ENCODE data around the gene HS3ST1.

HS3ST1 gene

GRCh38 chr4:11368701-11369115 lies 60.0 kb downstream of the HS3ST1 start:
- H3K27ac ChIP-seq, result no peak overlapping the region
- TF ChIP-seq, protein P1, sequence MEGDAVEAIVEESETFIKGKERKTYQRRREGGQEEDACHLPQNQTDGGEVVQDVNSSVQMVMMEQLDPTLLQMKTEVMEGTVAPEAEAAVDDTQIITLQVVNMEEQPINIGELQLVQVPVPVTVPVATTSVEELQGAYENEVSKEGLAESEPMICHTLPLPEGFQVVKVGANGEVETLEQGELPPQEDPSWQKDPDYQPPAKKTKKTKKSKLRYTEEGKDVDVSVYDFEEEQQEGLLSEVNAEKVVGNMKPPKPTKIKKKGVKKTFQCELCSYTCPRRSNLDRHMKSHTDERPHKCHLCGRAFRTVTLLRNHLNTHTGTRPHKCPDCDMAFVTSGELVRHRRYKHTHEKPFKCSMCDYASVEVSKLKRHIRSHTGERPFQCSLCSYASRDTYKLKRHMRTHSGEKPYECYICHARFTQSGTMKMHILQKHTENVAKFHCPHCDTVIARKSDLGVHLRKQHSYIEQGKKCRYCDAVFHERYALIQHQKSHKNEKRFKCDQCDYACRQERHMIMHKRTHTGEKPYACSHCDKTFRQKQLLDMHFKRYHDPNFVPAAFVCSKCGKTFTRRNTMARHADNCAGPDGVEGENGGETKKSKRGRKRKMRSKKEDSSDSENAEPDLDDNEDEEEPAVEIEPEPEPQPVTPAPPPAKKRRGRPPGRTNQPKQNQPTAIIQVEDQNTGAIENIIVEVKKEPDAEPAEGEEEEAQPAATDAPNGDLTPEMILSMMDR (conservative IDR thresholded peaks at IDR 0.05), result no peak

GRCh38 chr4:11367371-11367770 lies 61.3 kb downstream of the HS3ST1 start:
- TF ChIP-seq, protein P1 (conservative IDR thresholded peaks at IDR 0.05), result no peak
- H3K27ac ChIP-seq, result no peak overlapping the region

DNA sequence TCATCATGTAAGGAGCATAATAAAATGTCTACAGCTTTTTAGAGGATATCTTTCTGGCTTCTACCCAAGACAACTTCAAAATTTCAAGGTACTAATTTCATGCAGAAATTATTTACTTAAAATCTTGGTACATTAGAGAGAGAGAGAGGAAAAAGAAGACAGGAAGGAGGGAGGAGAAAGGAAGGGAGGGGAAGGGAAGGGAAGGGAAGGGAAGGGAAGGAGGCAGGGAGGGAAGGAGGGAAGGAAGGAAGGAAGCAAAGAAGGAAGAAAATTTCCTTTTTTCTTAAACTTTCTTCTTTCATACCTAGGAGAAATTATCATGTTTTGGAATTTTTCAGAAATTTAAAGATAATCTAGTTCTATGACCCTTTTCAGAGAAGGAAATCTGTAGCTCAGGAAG lies 61.8 kb downstream of the HS3ST1 start:
- H3K27ac ChIP-seq, result no peak overlapping the region
- TF ChIP-seq, protein P1 (conservative IDR thresholded peaks at IDR 0.05), result no peak

DNA sequence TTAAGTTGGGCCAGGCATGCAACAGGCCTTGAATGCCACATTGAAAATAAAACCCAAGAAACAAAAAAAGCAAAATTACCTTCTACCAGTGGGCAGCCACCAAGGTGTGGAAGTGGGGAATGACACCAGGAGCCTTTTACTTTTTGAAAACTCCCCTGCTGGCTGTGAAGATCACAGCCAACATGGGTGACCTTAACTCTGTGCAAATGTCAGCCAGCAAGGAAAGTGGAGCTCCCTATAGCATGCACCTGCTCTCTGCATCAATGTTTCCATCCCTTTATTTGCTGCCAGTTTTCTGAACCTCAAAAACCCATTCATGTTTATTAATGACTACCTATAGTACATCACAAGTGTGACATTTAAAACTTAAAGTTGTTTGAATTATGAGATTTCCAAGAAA lies 63.7 kb downstream of the HS3ST1 start:
- H3K27ac ChIP-seq, result no peak overlapping the region
- TF ChIP-seq, protein P1 (conservative IDR thresholded peaks at IDR 0.05), result no peak

DNA sequence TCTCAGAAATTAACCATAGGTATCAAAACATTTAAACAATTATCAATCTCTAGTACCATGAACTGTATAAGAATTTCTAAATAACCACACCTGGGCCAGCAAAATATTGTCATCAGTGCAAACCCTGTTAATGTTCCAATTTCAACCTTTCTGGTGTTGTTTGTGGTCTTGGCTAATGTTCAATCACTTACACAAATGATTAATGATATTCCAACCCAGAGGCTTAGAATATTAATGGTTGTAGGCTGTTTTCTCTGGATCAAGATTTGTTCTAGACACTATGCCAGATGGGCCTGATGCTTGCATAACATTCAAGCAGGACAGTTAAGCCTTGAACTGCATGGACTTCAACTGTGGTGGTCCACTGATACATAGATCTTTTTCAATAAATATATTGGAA lies 69.1 kb downstream of the HS3ST1 start:
- TF ChIP-seq, protein P1 (conservative IDR thresholded peaks at IDR 0.05), result no peak
- H3K27ac ChIP-seq, result no peak overlapping the region

DNA sequence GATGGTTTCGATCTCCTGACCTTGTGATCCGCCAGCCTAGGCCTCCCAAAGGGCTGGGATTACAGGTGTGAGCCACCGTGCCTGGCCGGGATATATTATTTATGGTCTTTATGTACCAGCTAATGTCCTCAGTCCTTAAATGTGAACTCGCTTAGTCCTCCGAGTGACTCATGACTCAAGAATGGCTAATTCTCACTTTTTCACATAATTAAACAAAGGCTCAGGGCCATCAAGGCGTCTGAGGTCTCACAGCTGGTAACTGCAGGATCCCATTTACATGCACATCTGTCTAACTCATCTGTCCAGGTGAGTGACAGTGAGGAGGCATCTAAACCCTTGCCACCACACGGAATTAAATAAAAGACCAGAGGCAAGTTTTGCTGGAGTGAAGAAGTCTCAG lies 73.5 kb downstream of the HS3ST1 start:
- TF ChIP-seq, protein P1 (conservative IDR thresholded peaks at IDR 0.05), result no peak
- no peak overlapping the region for H3K27ac ChIP-seq

DNA sequence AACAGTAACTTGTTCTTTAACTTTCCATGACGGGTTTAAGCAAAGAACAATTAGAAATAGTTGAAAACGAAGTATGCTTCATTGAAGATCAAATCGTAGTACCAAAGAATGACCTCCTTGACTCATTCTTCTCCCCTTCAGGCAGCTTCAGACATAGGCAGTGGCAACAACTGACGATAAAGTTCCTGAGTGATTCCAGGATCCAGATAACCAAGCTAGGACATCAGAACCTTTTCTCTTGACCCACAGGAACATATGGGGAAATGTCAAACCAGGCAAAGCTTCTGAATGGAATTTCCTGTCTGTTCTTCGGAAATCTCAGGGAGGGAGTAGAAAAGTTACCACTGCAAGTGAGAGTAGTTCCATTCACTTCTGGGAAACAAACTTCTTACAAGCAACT lies 74.2 kb downstream of the HS3ST1 start:
- TF ChIP-seq, protein P1 (conservative IDR thresholded peaks at IDR 0.05), result no peak

More for the DNA sequence above, 74.2 kb downstream of the HS3ST1 start:
- no peak overlapping the region for H3K27ac ChIP-seq
